ENCODE results near the gene MFSD2B. TPM values are rescaled to one million over a fixed set of nuclear protein-coding genes. Genes with fewer than 3 reads are reported as not detected.

Gene MFSD2B
- total and polyA plus RNA-seq, 9 donors = 0.02 to 0.47 (median 0.11) TPM; not detected in 5

- H3K4me1 ChIP-seq (ENCODE audit: insufficient read depth) = no peaks in the 10 kb centered on the region
- H3K27ac ChIP-seq = no peak overlapping the region
- intact Hi-C loops (cut with DNase I) = no loop called here
- H3K36me3 ChIP-seq = no peaks in the 10 kb centered on the region
- H3K27me3 ChIP-seq = no peaks in the 10 kb centered on the region
- no peaks in the 10 kb centered on the region for H3K9me3 ChIP-seq
- H3K4me3 ChIP-seq = no peak overlapping the region
- WGBS, 3 donors = 84 to 96% (median 95%) methylated on average over 6 of the region's 6 CpGs
- DNase-seq = no peak
- TF ChIP-seq CTCF (IDR thresholded peaks at IDR 0.05) = no peak
- TF ChIP-seq EP300 (IDR thresholded peaks at IDR 0.05) = no peak
- no peak for TF ChIP-seq POLR2A (IDR thresholded peaks at IDR 0.05)
Observed at GRCh38 chr2:24055750-24056149, 45.9 kb downstream of the MFSD2B start.

GRCh38 chr2:24058564-24059271 is 48.8 kb downstream of the MFSD2B start:
- Histone ChIP-seq H3K27ac (no peak overlapping the region), H3K27me3 (no peaks in the 10 kb centered on the region), H3K4me3 (no peak overlapping the region), H3K9me3 (no peaks in the 10 kb centered on the region), H3K4me1 (ENCODE audit: insufficient read depth) (no peaks in the 10 kb centered on the region), H3K36me3 (no peaks in the 10 kb centered on the region)
- intact Hi-C loops (cut with DNase I) = no loop called here
- DNase-seq = no peak
- WGBS, 3 donors = 85 to 91% (median 88%) methylated on average over 4 of the region's 4 CpGs
- TF ChIP-seq CTCF (IDR thresholded peaks at IDR 0.05) (no peak), EP300 (IDR thresholded peaks at IDR 0.05) (no peak), POLR2A (IDR thresholded peaks at IDR 0.05) (no peak)

- no peak for TF ChIP-seq CTCF (IDR thresholded peaks at IDR 0.05)
- intact Hi-C loops (cut with DNase I) = loop anchor here in 1 of 4 donors (1.0 kb wide), 1 partner anchor 42 kb away; no protein-coding TSS in a partner anchor
- no peak for DNase-seq
- Histone ChIP-seq H3K27ac (no peak overlapping the region), H3K36me3 (no peaks in the 10 kb centered on the region), H3K27me3 (no peaks in the 10 kb centered on the region), H3K9me3 (no peaks in the 10 kb centered on the region), H3K4me1 (ENCODE audit: insufficient read depth) (no peaks in the 10 kb centered on the region), H3K4me3 (no peak overlapping the region)
- WGBS, 3 donors = 80 to 88% (median 81%) methylated on average over 2 of the region's 2 CpGs
Observed at GRCh38 chr2:24065341-24065740, 55.5 kb downstream of the MFSD2B start.

- WGBS, 3 donors = 81 to 83% (median 82%) methylated on average over 4 of the region's 4 CpGs
- no peaks in the 10 kb centered on the region for H3K27me3 ChIP-seq
- intact Hi-C loops (cut with DNase I) = no loop called here
- no peak overlapping the region for H3K4me3 ChIP-seq
- TF ChIP-seq EP300 (IDR thresholded peaks at IDR 0.05) (no peak), CTCF (IDR thresholded peaks at IDR 0.05) (no peak), POLR2A (IDR thresholded peaks at IDR 0.05) (no peak)
- H3K27ac ChIP-seq = no peak overlapping the region
- no peaks in the 10 kb centered on the region for H3K36me3 ChIP-seq
- no peak for DNase-seq
- no peaks in the 10 kb centered on the region for H3K9me3 ChIP-seq
- H3K4me1 ChIP-seq (ENCODE audit: insufficient read depth) = peaks cover 2% of the 10 kb centered on the region
Observed at GRCh38 chr2:24072259-24072658, 62.4 kb downstream of the MFSD2B start.
